NCI-H128 (cell line): ENCODE data around the gene ATXN10.
"Not testable (repeated sequence)": the region's sequence is repeated elsewhere in the genome, so short reads cannot be mapped to it uniquely, and the experiment has no call there.

Source experiments
- DNase-seq: peaks from one replicate; lab custom pipeline; 2025; ENCODE audit not compliant: unreplicated experiment; lab: John Stamatoyannopoulos, UW

Gene ATXN10

DNA sequence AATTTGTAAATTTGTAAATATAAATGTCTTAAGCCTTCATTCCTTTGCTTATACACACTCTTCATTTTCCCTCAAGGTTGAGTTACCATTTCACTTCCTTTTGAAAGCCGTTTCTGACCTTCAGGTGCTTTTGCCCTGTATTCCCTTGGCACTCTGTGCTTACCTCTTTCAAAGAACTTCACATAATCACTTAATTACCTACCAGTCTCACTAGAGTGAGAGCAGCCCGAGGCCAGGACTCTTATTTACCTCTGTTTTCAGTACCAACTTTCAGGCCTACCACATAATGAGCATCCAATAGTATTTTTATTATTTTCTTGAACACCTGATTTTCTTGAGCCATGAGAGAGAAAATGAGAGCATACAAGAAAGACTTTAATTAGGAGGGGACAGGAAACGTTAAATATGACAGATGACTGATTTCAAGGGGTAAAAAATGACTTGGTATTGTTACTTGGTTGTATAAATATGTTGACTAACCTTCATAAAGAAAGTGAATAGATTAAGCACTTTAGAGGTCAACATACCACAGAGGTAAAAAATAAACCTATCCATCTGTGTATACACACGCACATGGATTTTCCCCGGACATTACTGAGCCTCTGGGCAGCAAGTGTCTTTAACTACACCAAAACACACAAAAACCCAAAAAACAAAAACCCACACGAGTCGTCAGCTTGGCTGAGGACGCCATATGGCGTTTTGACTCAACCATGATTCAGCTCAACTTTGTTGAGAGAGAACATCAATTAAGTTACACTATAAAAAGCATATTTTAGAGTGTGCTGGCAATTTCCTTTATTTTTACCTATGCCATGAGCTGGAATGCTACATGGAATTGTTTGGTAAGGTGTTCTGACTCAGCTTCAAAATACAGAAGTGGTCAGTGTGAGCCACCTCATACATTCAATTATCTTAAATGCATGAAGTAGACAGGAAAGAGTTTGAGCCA lies 7.6 kb downstream of the ATXN10 start:
- DNase-seq, result no peak

DNA sequence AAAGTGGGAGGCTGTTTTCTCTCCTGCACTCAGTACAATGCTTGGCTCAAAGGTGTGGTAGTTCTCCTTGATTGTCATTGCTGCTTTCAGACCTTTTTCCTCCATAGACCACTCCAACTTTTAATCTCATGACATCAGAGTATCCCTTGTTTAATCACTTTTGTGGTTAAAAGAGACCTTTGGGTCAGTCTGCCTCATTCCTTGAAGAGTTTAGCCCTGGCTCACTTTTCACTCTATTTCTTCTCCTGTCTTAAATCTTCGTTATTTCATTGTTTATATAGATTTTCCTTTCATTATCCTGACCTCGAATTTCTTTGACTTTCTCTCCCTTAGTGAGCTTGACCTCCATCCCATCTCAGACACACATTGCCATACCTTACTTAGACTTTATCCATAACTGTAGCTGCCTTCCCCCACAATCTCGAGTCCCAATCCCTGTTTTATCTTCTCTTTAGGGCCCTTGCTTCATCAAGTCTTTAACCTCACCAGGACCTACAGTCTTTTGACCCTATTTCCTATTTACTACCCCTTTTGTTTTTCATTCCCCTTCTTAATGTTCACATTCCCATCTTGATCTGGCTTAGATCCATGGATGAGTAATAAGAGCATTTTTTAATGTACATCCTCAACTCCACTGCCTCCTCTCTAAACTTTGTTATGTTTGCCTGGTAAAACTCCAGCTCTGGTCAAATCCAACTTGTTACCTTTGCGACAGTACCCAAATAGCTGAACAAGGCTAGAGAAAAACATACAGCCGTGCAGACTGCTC lies 9.5 kb downstream of the ATXN10 start:
- DNase-seq, result no peak

- DNase-seq, result no peak
These were observed 10.4 kb downstream of the ATXN10 start for GRCh38 chr22:45682064-45682463.

- DNase-seq, result not testable (repeated sequence)
These were observed 11.1 kb downstream of the ATXN10 start for GRCh38 chr22:45682773-45683172.

GRCh38 chr22:45683248-45683647 lies 11.6 kb downstream of the ATXN10 start:
- no peak for DNase-seq

DNA sequence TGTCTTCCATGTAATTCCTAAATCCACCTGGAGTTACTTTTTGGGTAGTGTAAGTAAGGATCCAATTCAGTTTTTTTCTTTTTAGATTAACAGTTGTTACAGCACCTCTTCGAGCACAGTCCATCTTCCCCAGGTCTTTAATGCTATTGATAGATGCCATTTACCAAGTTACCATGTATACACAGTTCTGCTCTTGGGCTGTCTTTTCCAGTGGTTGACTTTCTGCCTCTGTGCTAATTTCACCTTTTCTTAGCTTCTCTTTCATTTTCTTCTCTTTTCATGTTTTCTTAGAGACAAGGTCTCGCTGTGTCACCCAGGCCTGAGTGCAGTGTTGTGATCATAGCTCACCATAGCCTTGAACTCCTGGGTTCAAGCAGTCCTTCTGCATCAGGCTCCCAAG lies 12.0 kb downstream of the ATXN10 start:
- DNase-seq, result no peak

DNA sequence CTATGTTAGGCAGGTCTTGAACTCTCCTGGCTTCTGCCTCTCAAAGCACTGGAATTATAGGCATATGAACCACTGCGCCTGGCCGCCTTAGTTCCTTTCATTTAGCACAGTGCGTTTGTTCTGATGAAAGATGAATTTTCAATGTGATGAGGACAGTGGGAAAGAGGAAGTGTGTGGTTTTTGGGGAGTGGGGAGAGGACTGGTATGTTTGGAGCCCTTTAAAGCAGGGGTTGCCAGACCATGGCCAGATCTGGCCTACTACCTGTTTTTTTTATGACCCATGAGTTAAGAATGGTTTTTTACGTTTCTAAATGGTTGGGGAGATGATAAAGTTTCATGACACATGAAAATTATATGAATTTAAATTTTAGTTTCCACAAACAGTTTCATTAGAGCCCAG lies 12.5 kb downstream of the ATXN10 start:
- no peak for DNase-seq

DNA sequence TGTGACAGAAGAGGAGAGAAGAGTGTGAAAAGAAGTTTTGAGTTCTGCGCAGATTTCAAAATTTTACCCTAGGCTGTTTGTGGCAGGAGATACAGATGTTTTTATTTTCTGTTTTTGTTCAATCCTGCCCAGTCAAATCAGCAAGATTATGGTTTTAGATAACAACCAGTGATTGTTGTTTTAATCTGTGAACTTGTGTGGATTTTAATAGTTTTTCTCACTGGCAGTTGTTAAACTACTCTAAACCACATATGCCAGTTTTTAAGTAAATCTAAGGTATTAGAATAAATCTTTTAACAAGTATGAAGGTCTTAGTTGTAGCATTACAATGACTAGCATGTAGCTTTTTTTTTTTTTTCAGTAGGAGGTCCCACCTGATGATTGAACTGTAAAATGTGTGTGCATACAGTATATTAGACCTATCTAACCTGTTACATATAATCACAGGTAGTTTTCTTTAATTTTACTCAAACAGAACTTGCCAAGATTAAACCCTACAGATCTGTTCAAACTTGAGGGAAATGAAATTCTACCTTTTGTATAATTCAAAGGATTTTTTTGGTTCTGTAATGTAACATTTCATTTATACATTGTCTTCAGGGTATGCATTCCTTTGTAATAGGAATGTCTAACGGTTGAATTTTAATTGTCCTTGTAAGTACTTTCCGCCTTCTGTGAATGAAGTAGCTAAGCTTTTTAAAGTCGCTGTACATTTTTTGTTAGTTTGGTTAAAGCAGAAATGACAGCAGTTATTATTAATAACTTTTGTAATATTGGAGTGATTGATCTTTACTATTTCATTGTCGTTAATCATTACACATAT lies 13.3 kb downstream of the ATXN10 start:
- DNase-seq, result no peak

GRCh38 chr22:45686004-45686403 lies 14.4 kb downstream of the ATXN10 start:
- no peak for DNase-seq

DNA sequence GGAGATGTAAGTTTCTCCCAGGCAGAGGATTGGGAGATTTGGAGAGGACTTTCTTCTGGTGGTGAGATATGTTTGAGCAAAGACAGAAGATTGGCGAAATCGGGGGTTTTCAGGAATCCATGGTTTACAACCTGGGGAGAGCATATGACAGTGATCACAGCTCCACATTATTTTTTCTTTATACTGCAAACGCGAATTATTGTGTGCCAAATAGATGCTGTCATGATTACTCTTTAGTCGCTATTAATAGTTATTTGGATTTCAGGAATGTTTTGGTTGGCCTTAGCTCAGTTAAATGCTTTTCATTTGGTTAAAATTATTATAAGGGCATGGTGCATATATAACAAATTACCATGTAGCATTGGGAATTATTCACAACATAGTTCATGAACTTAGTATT lies 15.2 kb downstream of the ATXN10 start:
- no peak for DNase-seq

- DNase-seq, result no peak
These were observed 17.0 kb downstream of the ATXN10 start for GRCh38 chr22:45688600-45689080.

- DNase-seq, result no peak
These were observed 17.6 kb downstream of the ATXN10 start for GRCh38 chr22:45689211-45689610.

- no peak for DNase-seq
These were observed 18.4 kb downstream of the ATXN10 start for GRCh38 chr22:45690008-45690407.

DNA sequence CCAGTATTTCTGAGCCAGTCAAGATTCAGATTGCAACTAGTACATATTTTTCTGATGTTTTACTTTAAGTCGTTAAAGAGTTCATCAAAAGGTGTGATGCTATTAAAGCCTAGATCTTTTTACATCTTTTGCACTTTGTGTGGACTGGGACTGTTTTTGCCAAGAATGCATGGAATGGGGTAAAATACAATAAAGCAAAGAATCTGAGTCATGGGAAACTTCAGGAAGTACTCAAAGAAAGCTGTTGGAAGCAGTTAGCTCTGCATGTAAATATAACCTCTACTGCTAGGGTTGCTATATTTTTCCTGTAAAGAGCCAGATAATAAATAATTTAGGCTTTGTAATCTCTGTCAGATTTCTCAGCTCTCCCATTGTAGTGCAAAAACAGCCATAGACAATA lies 20.9 kb downstream of the ATXN10 start:
- DNase-seq, result no peak

DNA sequence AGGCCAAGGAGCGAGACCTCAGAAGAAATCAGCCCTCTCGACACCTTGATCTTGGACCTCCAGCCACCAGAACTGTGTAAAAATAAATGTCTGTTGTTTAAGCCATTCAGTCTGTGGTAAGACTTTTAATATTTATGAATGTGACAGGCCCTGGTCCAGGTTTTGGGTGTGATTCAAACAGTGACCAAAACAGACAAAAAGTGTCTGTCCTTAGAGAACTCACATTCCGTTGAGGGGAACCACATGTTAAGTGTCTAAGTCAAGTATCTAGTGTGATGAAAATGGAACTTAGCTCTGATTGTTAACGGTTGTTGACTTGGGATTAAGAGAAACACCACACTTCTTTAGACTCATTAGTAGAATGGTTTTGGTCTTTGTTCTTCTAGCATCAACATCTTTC lies 22.2 kb downstream of the ATXN10 start:
- DNase-seq, result no peak

DNA sequence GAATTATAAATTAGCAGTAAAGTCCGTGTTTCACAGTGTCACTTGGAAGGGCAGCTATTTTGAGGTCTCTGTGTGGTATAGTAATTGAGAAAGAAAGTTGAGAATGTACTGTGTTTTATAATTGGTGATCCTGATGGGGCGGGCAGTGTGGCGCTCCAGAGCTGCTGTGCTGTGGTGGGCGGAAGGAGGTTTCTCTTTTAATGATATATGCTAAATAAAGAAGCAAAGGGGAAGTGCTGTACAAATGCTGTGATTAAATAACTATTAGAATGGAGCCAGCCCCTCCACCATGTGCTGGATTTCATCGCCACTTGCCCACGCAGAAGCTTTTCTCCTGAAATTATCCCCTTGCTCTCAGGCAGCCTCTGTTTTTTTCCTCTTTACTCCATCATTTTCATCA lies 24.6 kb downstream of the ATXN10 start:
- DNase-seq, result no peak

DNA sequence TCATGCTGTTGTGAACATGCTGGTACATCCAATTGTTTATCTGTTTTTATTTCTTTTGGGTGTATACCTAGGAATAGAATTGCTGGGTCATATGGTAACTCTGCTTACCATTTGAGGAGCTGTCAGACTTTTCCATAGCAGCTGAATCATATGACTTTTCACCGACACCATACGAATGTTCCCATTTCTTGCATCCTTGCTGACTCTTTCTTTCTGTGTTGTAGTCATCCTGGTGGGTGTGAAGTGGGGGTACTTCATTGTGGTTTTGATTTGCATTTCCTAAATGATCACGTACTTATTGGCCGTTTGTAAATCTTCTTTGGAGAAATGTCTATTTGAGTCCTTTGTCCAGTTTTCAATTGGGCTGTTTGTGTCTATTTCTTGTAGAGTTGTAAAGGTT lies 26.5 kb downstream of the ATXN10 start:
- no peak for DNase-seq

- DNase-seq, result no peak
These were observed 31.3 kb downstream of the ATXN10 start for GRCh38 chr22:45702981-45703380.

- no peak for DNase-seq
These were observed 32.1 kb downstream of the ATXN10 start for GRCh38 chr22:45703758-45704157.

GRCh38 chr22:45704648-45705047 lies 33.0 kb downstream of the ATXN10 start:
- DNase-seq, result no peak

- no peak for DNase-seq
These were observed 36.0 kb downstream of the ATXN10 start for GRCh38 chr22:45707605-45708004.
